Natural killer cell (primary cell): ENCODE results near the gene NBPF12. TPM values are rescaled to one million over a fixed set of nuclear protein-coding genes. Genes with fewer than 3 reads are reported as not detected.

Experiments
- total RNA-seq, 4 donors: library from RNA; stranded (reverse); fragments of 120-200 nt in 1 of 4; gene quantifications; one replicate each; pipeline versions ENCODE4 v1.2.3 to v1.2.4, GENCODE V29; 2013 to 2022

NBPF12 gene
- total RNA-seq, 3 donors from 2014 or later (not counting 1 experiment from before 2014, with no cell fraction given), result 22.6 to 28.9 (median 27.7) TPM

Other genes with a start within 250 kb of the NBPF12 start
- gene PRKAB2, start 234.1 kb downstream of the NBPF12 start, total RNA-seq, result 10 to 100 TPM; 15.1 to 19.1 (median 16.0) TPM